Peyer's patch (tissue), 4 donors: ENCODE measurements around the gene MAN2C1.

Experiments used
- POLR2A ChIP-seq, 2 donors: fragments of 450-650 bp; IDR thresholded peaks; one replicate each; pipeline ENCODE4 v1.5.1; 2017; ENCODE audit warnings: antibody characterized with exemption in 2 of 2, mild to moderate bottlenecking in 2 of 2, moderate library complexity in 2 of 2
- TF ChIP-seq, protein P1 (sequence below), 6 experiments: fragments of 450-650 bp in 4 of 6; fragments of 200-600 bp in 2 of 6; sonication (generic) in 1 of 6; IDR thresholded peaks; one replicate each; pipeline ENCODE4 v1.5.1; 2017 to 2019; ENCODE audit warnings: antibody characterized with exemption in 6 of 6, mild to moderate bottlenecking in 3 of 6, moderate library complexity in 1 of 6

DNA sequence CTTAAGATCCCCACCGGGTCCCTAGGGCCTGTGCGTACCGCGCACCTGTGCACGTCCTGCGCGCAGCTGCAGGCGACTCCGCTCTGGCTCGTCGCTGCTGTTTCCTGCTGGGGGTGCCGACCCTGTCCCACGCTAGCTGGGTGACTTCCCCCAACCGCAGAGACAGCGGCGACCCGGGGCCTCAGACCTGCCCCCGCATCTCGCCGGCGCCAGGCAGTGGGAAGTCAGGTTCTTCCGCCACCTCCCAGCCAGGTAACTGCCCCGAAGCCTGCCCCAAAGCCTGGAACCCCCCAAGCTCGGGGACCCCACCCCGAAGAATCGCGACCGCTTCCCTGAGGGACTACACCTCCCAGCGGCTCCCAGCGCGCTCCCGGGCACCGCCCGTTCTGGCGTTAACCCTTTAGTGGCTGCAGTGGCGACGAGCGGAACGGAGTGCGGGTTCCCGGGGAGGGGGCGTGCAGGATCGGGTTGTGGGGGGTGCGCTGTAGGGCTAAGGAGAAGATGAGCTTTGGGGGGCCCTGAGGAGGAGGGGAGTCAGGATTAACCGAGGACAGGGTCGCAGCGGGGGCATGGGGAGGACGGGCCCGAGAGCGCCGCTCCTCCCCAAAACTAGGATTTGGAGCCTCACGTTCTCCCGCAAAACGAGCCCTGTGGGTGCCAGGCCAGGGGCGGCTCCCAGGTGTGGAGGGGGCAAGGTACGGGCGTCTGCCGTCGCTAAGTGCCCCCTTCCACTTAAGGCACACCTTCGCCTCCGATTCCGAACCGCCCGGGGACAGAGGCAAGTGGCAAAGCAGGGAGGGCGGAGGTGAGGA is 21.0 kb downstream of the MAN2C1 start:
- TF ChIP-seq, protein P1, sequence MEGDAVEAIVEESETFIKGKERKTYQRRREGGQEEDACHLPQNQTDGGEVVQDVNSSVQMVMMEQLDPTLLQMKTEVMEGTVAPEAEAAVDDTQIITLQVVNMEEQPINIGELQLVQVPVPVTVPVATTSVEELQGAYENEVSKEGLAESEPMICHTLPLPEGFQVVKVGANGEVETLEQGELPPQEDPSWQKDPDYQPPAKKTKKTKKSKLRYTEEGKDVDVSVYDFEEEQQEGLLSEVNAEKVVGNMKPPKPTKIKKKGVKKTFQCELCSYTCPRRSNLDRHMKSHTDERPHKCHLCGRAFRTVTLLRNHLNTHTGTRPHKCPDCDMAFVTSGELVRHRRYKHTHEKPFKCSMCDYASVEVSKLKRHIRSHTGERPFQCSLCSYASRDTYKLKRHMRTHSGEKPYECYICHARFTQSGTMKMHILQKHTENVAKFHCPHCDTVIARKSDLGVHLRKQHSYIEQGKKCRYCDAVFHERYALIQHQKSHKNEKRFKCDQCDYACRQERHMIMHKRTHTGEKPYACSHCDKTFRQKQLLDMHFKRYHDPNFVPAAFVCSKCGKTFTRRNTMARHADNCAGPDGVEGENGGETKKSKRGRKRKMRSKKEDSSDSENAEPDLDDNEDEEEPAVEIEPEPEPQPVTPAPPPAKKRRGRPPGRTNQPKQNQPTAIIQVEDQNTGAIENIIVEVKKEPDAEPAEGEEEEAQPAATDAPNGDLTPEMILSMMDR (IDR thresholded peaks at IDR 0.05) = no peak
- TF ChIP-seq POLR2A (IDR thresholded peaks at IDR 0.05) = no peak
